T-cell (primary cell): ENCODE data around the gene SVOP. TPM values are rescaled to one million over a fixed set of nuclear protein-coding genes. Genes with fewer than 3 reads are reported as not detected.
A peak's percentile ranks its signal among the peaks of the same experiment; 100 is the strongest.

ENCODE experiments used
- ATAC-seq, 4 experiments: fragments of 200-7000 bp in 3 of 4; fragments of 150-1000 bp in 1 of 4; cut with Tn5 transposase; replicated peaks in 1 of 4; 1 replicate in 3 of 4; 2 replicates in 1 of 4; pipeline ENCODE4 v1.10.0; 2021; ENCODE audit warnings: moderate library complexity in 3 of 4, mild to moderate bottlenecking in 2 of 4, moderate number of reproducible peaks in 1 of 4
- CTCF ChIA-PET, 2 donors: fragments of 300-600 bp; sonication (Branson Sonifier 250); formaldehyde crosslinking; loops; one replicate each; lab custom pipeline; 2022; ENCODE audit warnings: antibody characterized with exemption in 2 of 2; lab: Charles Lee
- POLR2A ChIA-PET, 2 donors: fragments of 300-600 bp; sonication (Branson Sonifier 250); formaldehyde crosslinking; loops; one replicate each; lab custom pipeline; 2022; ENCODE audit warnings: antibody characterized with exemption in 2 of 2; lab: Charles Lee
- DNase-seq, 35 experiments: peaks; one replicate each; pipeline versions ENCODE4 v3.0.0 to v3.0.0-alpha.2; 2013 to 2023
- H3K27ac ChIP-seq: one replicate; pipeline ENCODE4 v1.5.1; 2013; ENCODE audit warnings: low read length
- H3K27me3 ChIP-seq, 2 experiments: replicated peaks in 1 of 2; 1 replicate in 1 of 2; 2 replicates in 1 of 2; pipeline versions ENCODE4 v1.6.1 to v1.7.0; 2013; ENCODE audit warnings: low read length in 1 of 2, mixed read lengths in 1 of 2; ENCODE audit not compliant: control insufficient read depth in 2 of 2, insufficient read depth in 2 of 2; ENCODE audit errors: extremely low read depth in 1 of 2
- H3K36me3 ChIP-seq, 2 donors: 1 replicate in 1 of 2; 2 replicates in 1 of 2; pipeline versions ENCODE4 v1.6.1 to v1.7.0; 2013; ENCODE audit warnings: low read length in 1 of 2; ENCODE audit not compliant: control insufficient read depth in 2 of 2, insufficient read depth in 1 of 2; ENCODE audit errors: extremely low read depth in 1 of 2
- H3K4me1 ChIP-seq, 2 experiments: 1 replicate in 1 of 2; 2 replicates in 1 of 2; pipeline versions ENCODE4 v1.6.1 to v1.7.0; 2013; ENCODE audit warnings: low read length in 2 of 2, mixed read lengths in 1 of 2; ENCODE audit not compliant: insufficient read depth in 2 of 2, control insufficient read depth in 1 of 2; ENCODE audit errors: extremely low read depth in 1 of 2
- H3K4me3 ChIP-seq, 2 donors: 1 replicate in 1 of 2; 2 replicates in 1 of 2; pipeline versions ENCODE4 v1.5.1 to v1.7.0; 2013; ENCODE audit warnings: mild to moderate bottlenecking in 2 of 2, low read length in 1 of 2, moderate library complexity in 1 of 2; ENCODE audit not compliant: control insufficient read depth in 1 of 2; ENCODE audit errors: extremely low read depth in 1 of 2
- H3K9me3 ChIP-seq: 2 replicates; pipeline ENCODE4 v1.7.0; 2013
- H3K27ac Mint-ChIP-seq, 2 donors: one replicate each; pipeline ENCODE4 v1.8.0; 2020 to 2021; ENCODE audit warnings: mild to moderate bottlenecking in 2 of 2, mixed read lengths in 2 of 2
- H3K27me3 Mint-ChIP-seq, 2 donors: one replicate each; pipeline ENCODE4 v1.8.0; 2021 to 2022; ENCODE audit warnings: mixed read lengths in 2 of 2
- H3K36me3 Mint-ChIP-seq: one replicate; pipeline ENCODE4 v1.8.0; 2021; ENCODE audit warnings: mixed read lengths
- H3K4me1 Mint-ChIP-seq, 3 donors: one replicate each; pipeline ENCODE4 v1.8.0; 2020 to 2022; ENCODE audit warnings: mixed read lengths in 3 of 3, mild to moderate bottlenecking in 1 of 3
- H3K4me3 Mint-ChIP-seq, 3 donors: one replicate each; pipeline ENCODE4 v1.8.0; 2020 to 2022; ENCODE audit warnings: mild to moderate bottlenecking in 3 of 3, mixed read lengths in 3 of 3, moderate library complexity in 3 of 3
- H3K9me3 Mint-ChIP-seq, 3 donors: one replicate each; pipeline ENCODE4 v1.8.0; 2020 to 2022; ENCODE audit warnings: mixed read lengths in 3 of 3
- WGBS: methylation state at CpG from one replicate; pipeline ENCODE4 v1.1.5; 2013; ENCODE audit warnings: missing lambda C conversion rate; ENCODE audit not compliant: insufficient coverage; 5-methylcytosine and 5-hydroxymethylcytosine counted together
- total RNA-seq, 35 experiments: library from RNA in 6 of 35; stranded (reverse) in 6 of 35; fragments of 120-200 nt in 1 of 35; gene quantifications; one replicate each; pipeline versions ENCODE4 v1.2.1 to v1.2.4 and lab custom pipeline; 2013 to 2026

SVOP gene
- total RNA-seq, 5 donors from 2014 or later (not counting 1 experiment from before 2014, with no cell fraction given) = not detected

- ChIA-PET CTCF (no interaction called here), POLR2A (no interaction called here)
- Histone ChIP-seq H3K36me3 (no peaks in the 10 kb centered on the region), H3K4me1 (peaks cover 0 to 4% of the 10 kb centered on the region in 2 experiments), H3K27me3 (peaks cover 0 to 16% of the 10 kb centered on the region in 2 experiments), H3K27ac (no peak overlapping the region), H3K9me3 (no peaks in the 10 kb centered on the region), H3K4me3 (no peak overlapping the region)
- peaks cover 3 to 4% (median 3%) of the 10 kb centered on the region in 3 donors for H3K9me3 Mint-ChIP-seq
- no peak for DNase-seq
- no peak overlapping the region for H3K4me3 Mint-ChIP-seq
- H3K27ac Mint-ChIP-seq = no peak overlapping the region
- H3K36me3 Mint-ChIP-seq = no peaks in the 10 kb centered on the region
- H3K4me1 Mint-ChIP-seq = no peaks in the 10 kb centered on the region
- H3K27me3 Mint-ChIP-seq = no peaks in the 10 kb centered on the region
- ATAC-seq = no peak
- WGBS = 72% methylated on average over 7 of the region's 9 CpGs
Observed at GRCh38 chr12:108886873-108887629, 133.8 kb downstream of the SVOP start.

- Mint-ChIP-seq H3K36me3 (no peaks in the 10 kb centered on the region), H3K4me1 (no peaks in the 10 kb centered on the region), H3K4me3 (no peak overlapping the region), H3K9me3 (no peaks in the 10 kb centered on the region), H3K27me3 (peaks cover 0 to 1% of the 10 kb centered on the region in 2 donors), H3K27ac (no peak overlapping the region)
- DNase-seq (peak; percentile 4 to 75 (median 48)), ATAC-seq (peak in 3 of 4 experiments; percentile 60 to 68 (median 65))
- Histone ChIP-seq H3K9me3 (no peaks in the 10 kb centered on the region), H3K4me3 (no peak overlapping the region), H3K27me3 (peaks cover 0 to 25% of the 10 kb centered on the region in 2 experiments), H3K4me1 (peaks cover 0 to 4% of the 10 kb centered on the region in 2 experiments), H3K36me3 (no peaks in the 10 kb centered on the region), H3K27ac (no peak overlapping the region)
- WGBS = 29% methylated on average over 6 of the region's 16 CpGs
- ChIA-PET CTCF (interaction anchor here (0.6 to 1.4 kb wide), 7 partner anchors 25 to 689 kb away, joined by 3 to 4 read pairs (median 3); partner anchors contain the start of gene MVK (in 1 of the 2)), POLR2A (interaction anchor here in 1 of 2 donors (0.6 kb wide), 1 partner anchor 66 kb away, joined by 5 read pairs; no protein-coding TSS in a partner anchor)
Observed at GRCh38 chr12:108884116-108885012, 136.5 kb downstream of the SVOP start.

DNA sequence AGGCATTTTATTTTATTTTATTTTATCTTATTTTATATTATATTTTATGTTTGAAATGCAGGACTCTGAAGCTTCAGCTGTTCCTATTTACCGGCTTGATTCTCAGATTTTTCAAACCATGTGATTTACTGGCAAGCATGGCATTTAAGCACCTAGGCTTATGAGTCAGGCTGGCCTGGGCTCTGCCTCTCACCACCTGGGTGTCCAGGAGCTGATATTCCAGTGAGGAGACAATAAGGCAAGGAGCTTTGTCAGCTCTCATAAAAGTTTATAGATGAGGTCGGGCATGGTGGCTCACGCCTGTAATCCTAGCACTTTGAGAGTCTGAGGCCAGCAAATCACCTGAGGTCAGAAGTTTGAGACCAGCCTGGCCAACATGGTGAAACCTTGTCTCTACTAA lies 138.9 kb downstream of the SVOP start:
- Mint-ChIP-seq H3K4me1 (no peaks in the 10 kb centered on the region), H3K27me3 (peaks cover 0 to 1% of the 10 kb centered on the region in 2 donors), H3K27ac (no peak overlapping the region), H3K4me3 (no peak overlapping the region), H3K36me3 (no peaks in the 10 kb centered on the region), H3K9me3 (no peaks in the 10 kb centered on the region)
- CTCF ChIA-PET = interaction anchor here in 1 of 2 donors (0.6 to 1.6 kb wide), 2 partner anchors 10 to 1114 kb away, joined by 3 to 4 read pairs; partner anchors contain the start of gene GIT2
- Histone ChIP-seq H3K36me3 (no peaks in the 10 kb centered on the region), H3K4me3 (no peak overlapping the region), H3K27ac (no peak overlapping the region), H3K9me3 (no peaks in the 10 kb centered on the region), H3K27me3 (peaks cover 0 to 29% of the 10 kb centered on the region in 2 experiments), H3K4me1 (peaks cover 0 to 4% of the 10 kb centered on the region in 2 experiments)
- no peak for ATAC-seq
- 92% methylated on average over 3 of the region's 3 CpGs for WGBS
- POLR2A ChIA-PET = no interaction called here
- DNase-seq = no peak

DNA sequence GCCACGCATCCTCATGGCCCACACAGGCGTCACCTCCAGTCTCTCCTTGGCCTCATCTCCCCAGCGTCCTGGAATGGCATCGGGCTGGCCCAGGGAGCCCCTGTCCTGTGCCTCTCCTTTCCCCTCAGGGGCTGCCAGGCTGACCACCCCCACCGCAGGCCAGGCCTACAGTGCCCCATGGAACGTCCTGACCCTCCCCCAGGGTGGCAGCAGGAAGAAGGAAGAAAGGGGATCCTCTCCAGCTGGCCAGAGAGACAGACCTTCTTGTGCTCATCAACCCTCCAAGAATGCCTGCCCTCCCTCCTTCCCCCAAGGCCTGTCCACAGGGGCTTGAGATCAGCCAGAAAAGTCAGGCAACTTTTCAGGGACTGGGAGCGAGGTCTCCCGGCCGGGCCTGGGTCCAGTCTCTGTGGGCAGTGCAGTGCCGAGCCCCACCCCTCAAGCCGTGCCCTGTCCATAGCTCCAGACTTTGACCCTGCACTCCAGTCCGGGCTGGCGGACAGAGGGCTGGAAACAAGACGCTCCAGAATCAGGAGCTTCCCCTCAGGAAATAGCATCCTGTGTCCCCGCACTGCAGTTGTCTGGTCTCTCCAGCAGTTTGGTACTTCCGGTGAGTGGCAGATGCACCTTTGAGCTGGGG lies 141.1 kb downstream of the SVOP start, which contains the start of gene DAO:
Gene DAO, plus strand, starts transcription at position 478 of the 640 bp plus-strand sequence. CDS start 4,915 bp downstream, outside the sequence.
- Mint-ChIP-seq H3K27ac (no peak within 1 kb of the TSS), H3K27me3 (peaks cover 0 to 1% of the 10 kb centered on the region in 2 donors), H3K36me3 (no peaks in the 10 kb centered on the region), H3K9me3 (peaks cover 0 to 4% (median 0%) of the 10 kb centered on the region in 3 donors), H3K4me3 (no peak within 1 kb of the TSS), H3K4me1 (peaks cover 0 to 2% (median 0%) of the 10 kb centered on the region in 3 donors)
- Histone ChIP-seq H3K9me3 (no peaks in the 10 kb centered on the region), H3K4me1 (peaks cover 0 to 4% of the 10 kb centered on the region in 2 experiments), H3K27me3 (peaks cover 0 to 23% of the 10 kb centered on the region in 2 experiments), H3K36me3 (no peaks in the 10 kb centered on the region), H3K4me3 (no peak within 1 kb of the TSS), H3K27ac (no peak within 1 kb of the TSS)
- no peak for ATAC-seq
- POLR2A ChIA-PET = no interaction called here
- no peak for DNase-seq
- WGBS = 86% methylated on average over 12 of the region's 16 CpGs
- CTCF ChIA-PET = no interaction called here

DNA sequence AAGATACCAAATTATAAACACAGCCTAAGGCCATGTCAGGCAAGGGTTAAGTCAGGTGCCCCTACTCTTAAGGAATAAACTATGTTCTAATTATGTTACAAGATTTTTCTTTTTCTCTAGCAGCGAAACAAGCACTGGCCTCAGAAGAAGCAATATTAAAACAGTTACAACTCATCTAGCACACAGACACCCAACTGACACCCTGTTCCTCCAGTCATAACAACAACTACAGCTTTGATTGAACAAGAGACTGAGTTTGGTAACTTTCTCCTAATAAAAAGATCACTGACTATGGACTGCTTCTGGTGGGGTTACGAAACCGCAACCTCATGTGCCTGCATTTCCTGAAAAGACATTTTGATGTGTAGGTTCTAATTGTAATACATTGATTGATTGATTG lies 144.3 kb downstream of the SVOP start:
- peaks cover 0 to 14% of the 10 kb centered on the region in 2 experiments for H3K27me3 ChIP-seq
- no peak overlapping the region for H3K27ac Mint-ChIP-seq
- DNase-seq (no peak), ATAC-seq (no peak)
- POLR2A ChIA-PET = no interaction called here
- no peaks in the 10 kb centered on the region for H3K9me3 ChIP-seq
- peaks cover 0 to 1% of the 10 kb centered on the region in 2 donors for H3K27me3 Mint-ChIP-seq
- H3K4me3 ChIP-seq = no peak overlapping the region
- H3K4me1 ChIP-seq = no peaks in the 10 kb centered on the region
- H3K27ac ChIP-seq = no peak overlapping the region
- no peaks in the 10 kb centered on the region for H3K36me3 ChIP-seq
- WGBS = no CpG with 5 or more reads among the region's 3 CpGs
- no peaks in the 10 kb centered on the region for H3K36me3 Mint-ChIP-seq
- CTCF ChIA-PET = no interaction called here
- peaks cover 0 to 4% (median 0%) of the 10 kb centered on the region in 3 donors for H3K9me3 Mint-ChIP-seq
- H3K4me1 Mint-ChIP-seq = peaks cover 0 to 2% (median 0%) of the 10 kb centered on the region in 3 donors
- H3K4me3 Mint-ChIP-seq = no peak overlapping the region
